Astrocyte of the spinal cord (primary cell): ENCODE measurements around the gene LRRC17.

Source experiments
- DNase-seq: peaks from one replicate; pipeline ENCODE4 v3.0.0; 2011; ENCODE audit warnings: low read depth, low spot score
- H3K4me3 ChIP-seq: 2 replicates; pipeline ENCODE4 v1.5.1; 2011; ENCODE audit warnings: low read depth, mild to moderate bottlenecking, low read length, moderate library complexity
- in situ Hi-C: cut with HindIII; loops from 2 replicates; pipeline ENCODE4 v1.10.0; 2017; ENCODE audit warnings: low sequenced_read_pairs
- TF ChIP-seq, protein P1 (sequence below): IDR thresholded peaks from 2 replicates; pipeline ENCODE4 v1.5.1; 2012; ENCODE audit warnings: low read depth, mild to moderate bottlenecking, low read length, inconsistent platforms

LRRC17 gene

DNA sequence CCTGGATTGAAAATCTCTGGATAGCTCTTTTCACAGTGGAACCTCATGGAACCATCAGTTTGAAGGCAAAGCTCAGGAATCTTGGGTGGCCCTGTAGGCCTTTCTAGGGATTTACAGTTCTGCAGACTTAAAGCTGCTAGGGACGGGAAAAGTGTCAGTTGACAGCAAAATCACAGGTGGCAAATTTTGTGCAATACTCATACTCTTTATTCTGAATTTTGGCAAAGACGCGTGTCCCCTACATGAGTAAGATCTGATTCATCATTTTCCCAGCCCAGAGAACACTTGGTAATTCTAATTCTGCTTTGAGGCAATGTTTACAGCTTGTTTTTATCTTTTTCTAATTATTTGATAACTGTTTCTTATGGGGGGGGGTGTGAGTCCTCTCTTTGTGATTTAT is 3.6 kb downstream of the LRRC17 start:
- peak; percentile 82 for DNase-seq
- in situ Hi-C loops: no loop called here

DNA sequence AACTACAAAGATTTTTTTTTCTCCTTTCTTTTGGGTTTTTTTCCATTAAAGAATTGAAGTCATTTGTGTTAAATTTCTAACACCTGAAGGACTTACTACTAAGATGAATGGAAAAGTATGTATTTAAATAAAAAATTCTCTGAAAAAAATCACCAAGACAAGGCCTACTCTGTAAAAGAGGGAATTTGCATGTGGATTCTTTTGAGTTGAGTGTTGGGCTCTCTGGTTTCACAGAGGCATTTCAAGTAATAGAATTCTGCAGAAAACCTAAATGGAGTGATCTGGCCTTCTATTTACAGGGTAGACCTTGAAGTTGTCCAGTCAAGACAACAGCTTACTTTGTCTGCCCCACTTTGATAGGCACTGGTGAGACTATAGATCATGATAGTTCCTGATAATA is 4.1 kb downstream of the LRRC17 start:
- in situ Hi-C loops: no loop called here
- TF ChIP-seq, protein P1, sequence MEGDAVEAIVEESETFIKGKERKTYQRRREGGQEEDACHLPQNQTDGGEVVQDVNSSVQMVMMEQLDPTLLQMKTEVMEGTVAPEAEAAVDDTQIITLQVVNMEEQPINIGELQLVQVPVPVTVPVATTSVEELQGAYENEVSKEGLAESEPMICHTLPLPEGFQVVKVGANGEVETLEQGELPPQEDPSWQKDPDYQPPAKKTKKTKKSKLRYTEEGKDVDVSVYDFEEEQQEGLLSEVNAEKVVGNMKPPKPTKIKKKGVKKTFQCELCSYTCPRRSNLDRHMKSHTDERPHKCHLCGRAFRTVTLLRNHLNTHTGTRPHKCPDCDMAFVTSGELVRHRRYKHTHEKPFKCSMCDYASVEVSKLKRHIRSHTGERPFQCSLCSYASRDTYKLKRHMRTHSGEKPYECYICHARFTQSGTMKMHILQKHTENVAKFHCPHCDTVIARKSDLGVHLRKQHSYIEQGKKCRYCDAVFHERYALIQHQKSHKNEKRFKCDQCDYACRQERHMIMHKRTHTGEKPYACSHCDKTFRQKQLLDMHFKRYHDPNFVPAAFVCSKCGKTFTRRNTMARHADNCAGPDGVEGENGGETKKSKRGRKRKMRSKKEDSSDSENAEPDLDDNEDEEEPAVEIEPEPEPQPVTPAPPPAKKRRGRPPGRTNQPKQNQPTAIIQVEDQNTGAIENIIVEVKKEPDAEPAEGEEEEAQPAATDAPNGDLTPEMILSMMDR: no peak
- no peak overlapping the region for H3K4me3 ChIP-seq
- DNase-seq: peak; percentile 67

More for the DNA sequence above, 3.6 kb downstream of the LRRC17 start:
- TF ChIP-seq, protein P1: no peak
- no peak overlapping the region for H3K4me3 ChIP-seq

DNA sequence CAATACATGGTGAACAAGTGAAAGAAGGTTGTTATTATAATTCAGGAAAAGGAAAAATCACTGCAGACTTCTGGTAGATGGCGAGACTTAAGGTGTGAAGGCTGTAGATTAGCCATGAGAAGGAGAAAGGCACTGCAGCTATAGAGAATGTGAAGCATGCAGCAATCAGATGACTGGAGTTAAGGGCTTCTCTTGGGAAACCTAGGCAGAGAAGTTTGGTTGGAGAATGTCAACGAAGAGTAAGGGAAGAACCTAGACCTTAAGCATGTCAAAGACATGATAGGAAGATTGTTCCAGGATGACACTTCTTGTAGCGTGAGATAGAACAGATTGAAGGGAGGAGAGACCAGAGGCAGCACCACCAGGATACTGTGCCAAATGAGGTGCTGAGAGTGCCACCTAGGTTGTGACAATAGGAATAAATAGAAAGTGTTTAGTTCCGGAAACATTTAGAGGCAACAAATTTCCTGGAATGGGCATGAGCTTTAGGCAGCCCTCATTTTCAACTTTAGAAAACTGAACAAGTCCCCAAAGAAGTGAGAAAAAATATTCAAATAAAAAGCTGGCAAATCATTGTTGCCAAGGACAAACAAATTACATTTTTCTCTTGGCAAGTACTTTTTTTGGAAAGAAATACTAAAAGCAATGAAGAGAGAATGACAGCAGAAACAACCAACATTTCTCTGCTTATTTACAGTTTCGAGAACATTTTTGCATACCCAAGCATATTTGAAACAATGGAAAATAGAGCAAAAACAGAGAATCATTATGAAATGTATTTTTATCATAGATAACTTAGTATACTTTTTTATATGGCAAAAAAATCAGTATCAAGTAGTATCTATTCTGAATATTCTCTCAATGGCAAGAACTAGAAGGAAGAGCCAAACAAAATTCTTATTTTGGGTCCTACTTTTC is 4.9 kb downstream of the LRRC17 start:
- in situ Hi-C loops: no loop called here
- no peak for DNase-seq
- TF ChIP-seq, protein P1: no peak
- no peak overlapping the region for H3K4me3 ChIP-seq

DNA sequence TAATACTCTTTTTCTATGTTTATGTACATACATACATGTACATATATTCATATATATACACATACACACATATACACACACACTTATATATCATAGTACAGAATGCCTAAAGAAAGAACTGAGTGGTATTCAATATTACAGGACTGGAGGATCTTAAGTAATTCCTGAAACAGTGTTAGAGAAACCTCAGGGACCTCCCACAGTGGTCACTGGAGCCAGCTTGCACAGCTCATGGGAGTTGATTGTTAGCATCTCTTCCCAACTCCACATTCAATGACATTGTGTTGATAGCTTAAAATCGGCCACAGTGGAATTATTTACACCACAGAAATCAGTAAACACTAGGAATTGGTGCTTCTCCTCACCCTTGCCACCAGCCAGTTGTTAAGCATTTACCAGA is 6.0 kb downstream of the LRRC17 start:
- DNase-seq: no peak
- no peak overlapping the region for H3K4me3 ChIP-seq
- in situ Hi-C loops: no loop called here

DNA sequence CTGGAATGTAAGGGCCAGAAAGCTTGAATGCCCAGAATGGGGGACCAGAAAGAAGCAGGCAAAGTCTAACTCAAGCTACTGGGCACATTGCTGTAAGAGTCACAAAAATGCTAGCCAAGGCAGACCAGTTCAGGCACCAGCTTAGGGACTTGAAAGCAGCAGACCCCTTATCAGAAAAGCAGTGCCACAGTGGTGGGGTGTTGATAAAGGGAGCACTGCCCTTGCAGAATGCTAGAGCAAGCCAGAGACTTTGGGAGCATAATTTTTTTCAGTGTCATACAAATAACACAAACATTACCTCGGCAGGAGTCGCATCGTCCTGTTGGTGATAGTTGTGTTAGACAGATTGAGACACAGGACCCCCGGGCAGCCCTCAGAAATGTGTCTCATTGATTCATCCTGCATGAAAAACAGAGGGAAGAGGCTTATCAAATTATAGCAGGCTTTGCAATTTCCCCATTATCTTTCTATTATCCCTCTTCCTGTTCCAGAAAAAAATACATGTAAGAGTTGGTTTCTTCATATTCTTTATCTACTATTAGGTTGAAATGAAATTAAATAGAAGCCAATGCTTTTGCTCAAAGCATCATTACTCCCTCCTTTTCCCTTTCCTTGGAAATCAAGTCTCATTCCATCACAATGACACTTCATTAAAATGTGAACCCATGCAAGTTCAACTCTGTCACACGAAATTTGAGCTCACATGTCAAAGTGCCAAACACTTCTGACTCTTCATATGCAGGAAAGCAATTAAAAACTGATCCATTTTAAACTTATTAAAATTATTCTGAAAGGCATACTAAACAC is 13.4 kb downstream of the LRRC17 start:
- peak; percentile 36 for DNase-seq
- TF ChIP-seq, protein P1: no peak
- H3K4me3 ChIP-seq: no peak overlapping the region
- in situ Hi-C loops: no loop called here

More for the DNA sequence above, 6.0 kb downstream of the LRRC17 start:
- TF ChIP-seq, protein P1: no peak

DNA sequence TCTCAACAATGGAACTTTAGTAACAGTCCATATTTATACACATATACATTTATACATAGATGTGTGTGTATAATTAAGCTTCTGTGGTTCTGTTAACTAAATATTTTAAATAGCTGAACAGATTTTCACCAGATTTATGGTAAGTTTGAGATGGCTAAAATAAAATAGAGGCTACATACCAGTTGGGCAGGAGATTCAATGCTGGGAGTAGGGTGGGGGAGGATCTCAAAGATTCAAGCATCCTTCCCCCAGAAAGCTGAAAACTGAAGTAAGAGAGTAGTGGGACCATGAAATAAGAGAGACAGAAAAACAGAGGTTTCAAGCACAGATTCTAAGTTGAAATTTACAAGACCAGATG is 14.0 kb downstream of the LRRC17 start:
- H3K4me3 ChIP-seq: no peak overlapping the region
- in situ Hi-C loops: no loop called here
- no peak for DNase-seq
- TF ChIP-seq, protein P1: no peak
